K562 (cell line): ENCODE results near the gene CHST8. TPM values are rescaled to one million over a fixed set of nuclear protein-coding genes. Genes with fewer than 3 reads are reported as not detected.

ENCODE experiments used
- ATAC-seq: fragments of 200-7000 bp; cut with Tn5 transposase; 3 replicates; pipeline ENCODE4 v1.9.1; 2020; ENCODE audit warnings: moderate library complexity
- BruUV-seq: library from RNA; stranded (reverse); fragments of 400-500 nt; replicated peaks from 2 replicates; lab custom pipeline; 2021; lab: Mats Ljungman, UMichigan
- CTCF ChIA-PET: fragments of 300-600 bp; formaldehyde crosslinking; extraction: SDS; loops from one replicate; lab custom pipeline; 2021; ENCODE audit warnings: low intra/inter-chr PET ratio; lab: Yijun Ruan, JAX
- POLR2A ChIA-PET: fragments of 300-600, 350-650 bp; sonication (Branson Sonifier 250); formaldehyde crosslinking; extraction: SDS; loops from one replicate; lab custom pipeline; 2021; ENCODE audit warnings: antibody characterized with exemption, inconsistent platforms; lab: Yijun Ruan, JAX
- DNase-seq, 4 experiments: peaks; one replicate each; pipeline versions ENCODE4 v3.0.0 to v3.0.0-alpha.2; 2011 to 2018; ENCODE audit warnings: low spot score in 3 of 4, mixed read lengths in 3 of 4; ENCODE audit errors: extremely low read depth in 1 of 4
- FAIRE-seq: peaks from 2 replicates; lab custom pipeline; 2011; peaks lifted over from hg19 to GRCh38; lab: Jason Lieb, UNC
- H2AFZ ChIP-seq: 2 replicates; pipeline ENCODE4 v1.6.0; 2011; ENCODE audit warnings: low read depth, low read length, control low read depth, inconsistent platforms
- H3K27ac ChIP-seq: fragments of 200-600 bp; 3 replicates; pipeline ENCODE4 v1.8.0; 2011; ENCODE audit warnings: low read depth, mild to moderate bottlenecking, control low read depth, inconsistent platforms, low read length, moderate library complexity, mixed read lengths; ENCODE audit errors: extremely low read depth
- H3K27me3 ChIP-seq, 2 experiments: fragments of 300-600 bp in 1 of 2; 2 replicates in 1 of 2; 3 replicates in 1 of 2; pipeline versions ENCODE4 v1.6.0 to v1.8.0; 2011; ENCODE audit warnings: inconsistent platforms in 2 of 2, low read length in 2 of 2, mild to moderate bottlenecking in 1 of 2, mixed read lengths in 1 of 2, moderate library complexity in 1 of 2; ENCODE audit not compliant: control insufficient read depth in 2 of 2, insufficient read depth in 2 of 2
- H3K36me3 ChIP-seq: fragments of 300-600 bp; 3 replicates; pipeline ENCODE4 v1.8.0; 2011; ENCODE audit warnings: mild to moderate bottlenecking, low read length, inconsistent platforms; ENCODE audit not compliant: control insufficient read depth, insufficient read depth
- H3K4me1 ChIP-seq, 2 experiments: fragments of 200-600 bp in 1 of 2; replicated peaks in 1 of 2; 2 replicates in 1 of 2; 3 replicates in 1 of 2; pipeline versions ENCODE4 v1.5.1 to v1.8.0; 2011; ENCODE audit warnings: inconsistent platforms in 2 of 2, low read length in 2 of 2, mild to moderate bottlenecking in 1 of 2, mixed read lengths in 1 of 2, moderate library complexity in 1 of 2; ENCODE audit not compliant: control insufficient read depth in 2 of 2, insufficient read depth in 2 of 2
- H3K4me2 ChIP-seq: 2 replicates; pipeline ENCODE4 v1.6.1; 2011; ENCODE audit warnings: low read length, control low read depth, inconsistent platforms, mixed read lengths; ENCODE audit not compliant: insufficient read depth
- H3K4me3 ChIP-seq: fragments of 200-600 bp; sonication (generic), shearing (Covaris generic); 2 replicates; pipeline ENCODE4 v1.5.1; 2016; ENCODE audit warnings: control low read depth, inconsistent platforms
- H3K79me2 ChIP-seq: fragments of 200-600 bp; 3 replicates; pipeline ENCODE4 v1.8.0; 2011; ENCODE audit warnings: low read length, inconsistent platforms; ENCODE audit not compliant: control insufficient read depth, insufficient read depth
- H3K9ac ChIP-seq, 2 experiments: 2 replicates each; pipeline versions ENCODE4 v1.6.0 to v1.6.1; 2011; ENCODE audit warnings: low read depth in 2 of 2, low read length in 2 of 2, control low read depth in 1 of 2, inconsistent platforms in 1 of 2, mild to moderate bottlenecking in 1 of 2, mixed read lengths in 1 of 2; ENCODE audit not compliant: insufficient read depth in 1 of 2
- H3K9me1 ChIP-seq: one replicate; pipeline ENCODE4 v1.6.0; 2011; ENCODE audit warnings: inconsistent platforms, mild to moderate bottlenecking, low read length, moderate library complexity; ENCODE audit not compliant: control insufficient read depth, insufficient read depth
- H3K9me3 ChIP-seq: replicated peaks from 2 replicates; pipeline ENCODE4 v1.5.1; 2011; ENCODE audit warnings: low read depth, low read length, inconsistent platforms; ENCODE audit not compliant: control insufficient read depth, insufficient read depth
- H4K20me1 ChIP-seq: replicated peaks from 2 replicates; pipeline ENCODE4 v1.6.1; 2011; ENCODE audit warnings: low read length, inconsistent platforms, mixed read lengths; ENCODE audit not compliant: control insufficient read depth, insufficient read depth
- BDP1 ChIP-seq: IDR thresholded peaks from 3 replicates; pipeline ENCODE4 v1.6.1; 2011; ENCODE audit not compliant: insufficient read length, insufficient read depth
- CBX8 ChIP-seq: fragments of 200-600 bp; sonication (generic); IDR thresholded peaks from 2 replicates; pipeline ENCODE4 v1.6.1; 2012; ENCODE audit warnings: borderline replicate concordance, mixed run types, low read depth, mild to moderate bottlenecking, moderate library complexity, mixed read lengths, low read length, control low read depth, inconsistent platforms; ENCODE audit not compliant: poor library complexity, severe bottlenecking; ENCODE audit errors: extremely low read depth
- ELF2 ChIP-seq: fragments of 250-450 bp; sonication (Bioruptor Pico); IDR thresholded peaks from 2 replicates; pipeline ENCODE4 v1.5.0; 2021; ENCODE audit warnings: mild to moderate bottlenecking
- FOXJ2 ChIP-seq: fragments of 200-800 bp; sonication (Bioruptor generic); IDR thresholded peaks from 2 replicates; pipeline ENCODE4 v1.6.1; 2016; ENCODE audit warnings: missing genetic modification characterization, missing compliant biosample characterization
- FOXO4 ChIP-seq: fragments of 450-650 bp; formaldehyde crosslinking; IDR thresholded peaks from 2 replicates; pipeline ENCODE4 v1.4.0; 2020; ENCODE audit warnings: mild to moderate bottlenecking, moderate library complexity
- HDAC2 ChIP-seq: fragments of 450-650 bp; IDR thresholded peaks from 2 replicates; pipeline ENCODE4 v1.6.1; 2016; ENCODE audit warnings: mild to moderate bottlenecking
- HMG20A ChIP-seq: fragments of 450-650 bp; formaldehyde crosslinking; conservative IDR thresholded peaks from 2 replicates; pipeline ENCODE4 v1.4.0; 2020; ENCODE audit warnings: mild to moderate bottlenecking, mixed read lengths
- HOMEZ ChIP-seq: fragments of 250-450 bp; sonication (Bioruptor Pico); IDR thresholded peaks from 2 replicates; pipeline ENCODE4 v1.4.0; 2020; ENCODE audit warnings: mild to moderate bottlenecking, moderate library complexity
- ID3 ChIP-seq, 2 experiments: fragments of 250-450 bp in 1 of 2; fragments of 450-650 bp in 1 of 2; sonication (Bioruptor Pico) in 1 of 2; IDR thresholded peaks; 2 replicates each; pipeline versions ENCODE4 v1.6.1 to v1.8.0; 2016 to 2021; ENCODE audit warnings: mild to moderate bottlenecking in 2 of 2, moderate library complexity in 2 of 2, missing compliant biosample characterization in 1 of 2, missing genetic modification characterization in 1 of 2
- LEF1 ChIP-seq: fragments of 450-650 bp; IDR thresholded peaks from 2 replicates; pipeline ENCODE4 v1.6.1; 2016; ENCODE audit warnings: mild to moderate bottlenecking
- PRPF4 ChIP-seq: fragments of 200-400 bp; formaldehyde crosslinking; IDR thresholded peaks from one replicate; pipeline ENCODE4 v1.6.1; 2017; ENCODE audit warnings: low read length, low read depth, mild to moderate bottlenecking; ENCODE audit not compliant: insufficient read depth, poor library complexity, severe bottlenecking
- ZNF174 ChIP-seq: fragments of 250-450 bp; sonication (Bioruptor Pico); IDR thresholded peaks from 2 replicates; pipeline ENCODE4 v1.4.0; 2020; ENCODE audit warnings: mild to moderate bottlenecking
- ZNF24 ChIP-seq: fragments of 450-650 bp; IDR thresholded peaks from 2 replicates; pipeline ENCODE4 v1.6.1; 2016
- ZNF324 ChIP-seq: fragments of 250-450 bp; sonication (Bioruptor Pico); IDR thresholded peaks from 2 replicates; pipeline ENCODE4 v1.4.0; 2020; ENCODE audit warnings: mild to moderate bottlenecking
- ZNF398 ChIP-seq: fragments of 250-450 bp; sonication (Bioruptor Pico); IDR thresholded peaks from 2 replicates; pipeline ENCODE4 v1.8.0; 2021; ENCODE audit warnings: moderate library complexity, mild to moderate bottlenecking, inconsistent platforms
- ZNF408 ChIP-seq: fragments of 250-450 bp; sonication (Bioruptor Pico); IDR thresholded peaks from 2 replicates; pipeline ENCODE4 v1.4.0; 2020; ENCODE audit warnings: low read depth, mild to moderate bottlenecking, moderate library complexity
- ZNF696 ChIP-seq: fragments of 250-450 bp; sonication (Bioruptor Pico); conservative IDR thresholded peaks from 2 replicates; pipeline ENCODE4 v1.4.0; 2020; ENCODE audit warnings: mild to moderate bottlenecking, moderate library complexity
- WGBS: fragments of 100-300 bp; shearing (Covaris generic); methylation state at CpG from one replicate; pipeline ENCODE4 v1.1.6; 2016; ENCODE audit warnings: low coverage, mixed read lengths; ENCODE audit not compliant: insufficient coverage; ENCODE audit errors: missing lambda C conversion rate; 5-methylcytosine and 5-hydroxymethylcytosine counted together
- in situ Hi-C: fragments of 300-500 bp; cut with MboI; formaldehyde crosslinking; loops from 4 replicates; pipeline ENCODE4 v1.15.0; 2018; ENCODE audit warnings: inconsistent platforms, mixed read lengths
- intact Hi-C: fragments of 100-400 bp; cut with micrococcal nuclease; formaldehyde crosslinking; loops from 2 replicates; pipeline ENCODE4 v1.14.2; 2022
- polyA plus RNA-seq, 8 experiments: library from polyadenylated mRNA; depleted of rRNA in 4 of 8; stranded (reverse) in 5 of 8; unstranded in 3 of 8; fragments of >200 nt; fragmentation: Nextera tagmentation in 2 of 8; fragmentation: Illumina TruSeq in 1 of 8; extraction: Ambion mirVana in 2 of 8; extraction: Trizol in 1 of 8; gene quantifications; 2 replicates each; pipeline versions ENCODE4 v1.2.1 to v1.2.3, GENCODE V29; 2011 to 2014; ENCODE audit warnings: inconsistent platforms in 1 of 8, missing spikeins in 1 of 8
- total RNA-seq, 7 experiments: library from RNA; depleted of rRNA in 6 of 7; stranded (reverse); fragments of >200 nt in 6 of 7; fragmentation: Illumina TruSeq in 2 of 7; extraction: Trizol in 2 of 7; gene quantifications; 2 replicates each; pipeline versions ENCODE4 v1.2.1 to v1.2.3, GENCODE V29; 2011 to 2021; ENCODE audit warnings: low replicate concordance in 1 of 7

The CHST8 gene
- total and polyA plus RNA-seq, 9 of the 15 experiments (the other 6 are each of a cell fraction or from before 2014, with no cell fraction given), result 0.11 TPM; not detected in 8

GRCh38 chr19:33616346-33616745 is 5.4 kb upstream of the CHST8 start (continued):
- TF ChIP-seq ID3 (CRISPR knock-in tag; IDR thresholded peaks at IDR 0.05), result no peak
- TF ChIP-seq ID3 (tag; IDR thresholded peaks at IDR 0.05), result no peak
- TF ChIP-seq HOMEZ (CRISPR knock-in tag), result no peak
- no peak for TF ChIP-seq ZNF24
- no peak for TF ChIP-seq HMG20A (CRISPR knock-in tag)
- TF ChIP-seq ZNF174 (CRISPR knock-in tag), result no peak

- intact Hi-C loops, result no loop called here
- 0% methylated on average over 2 of the region's 4 CpGs for WGBS
- no peak overlapping the region for H2AFZ ChIP-seq
- TF ChIP-seq CBX8 (no peak), HDAC2 (no peak), ZNF408 (CRISPR knock-in tag) (no peak), FOXJ2 (tag) (no peak), FOXO4 (no peak), BDP1 (no peak), ZNF324 (CRISPR knock-in tag) (no peak), ZNF696 (no peak), ELF2 (CRISPR knock-in tag) (no peak), PRPF4 (no peak), ZNF398 (CRISPR knock-in tag) (no peak), LEF1 (no peak)
Measured at GRCh38 chr19:33616857-33617256, 4.9 kb upstream of the CHST8 start.

More at GRCh38 chr19:33616857-33617256, 4.9 kb upstream of the CHST8 start:
- DNase-seq (no peak), FAIRE-seq (no peak), ATAC-seq (no peak)
- Histone ChIP-seq H3K9me3 (no peaks in the 10 kb centered on the region), H4K20me1 (no peaks in the 10 kb centered on the region; the same call in 1 of the 2 replicates), H3K4me2 (no peak overlapping the region), H3K36me3 (no peaks in the 10 kb centered on the region), H3K4me3 (no peak overlapping the region), H3K79me2 (no peaks in the 10 kb centered on the region), H3K4me1 (peaks cover 0 to 6% of the 10 kb centered on the region in 2 experiments; a peak in 1 of 5 replicates), H3K27me3 (peaks cover 0 to 38% of the 10 kb centered on the region in 2 experiments; a peak in 3 of 5 replicates), H3K9me1 (no peaks in the 10 kb centered on the region), H3K27ac (no peak overlapping the region), H3K9ac (no peak overlapping the region)
- in situ Hi-C loops, result no loop called here
- no TSS peak for BruUV-seq
- ChIA-PET CTCF (no interaction called here), POLR2A (no interaction called here)
